Coronary artery (tissue), 2 donors: ENCODE data around the gene SCN4A.

Experiments
- DNase-seq: peaks from one replicate; pipeline ENCODE4 v3.0.0-alpha.2; 2017; ENCODE audit warnings: low spot score
- H3K27ac ChIP-seq, 2 donors: fragments of 200-600 bp; sonication (generic); one replicate each; pipeline ENCODE4 v1.5.1; 2016 to 2019
- H3K4me3 ChIP-seq: fragments of 200-600 bp; sonication (generic); 2 replicates; pipeline ENCODE4 v1.5.1; 2016; ENCODE audit warnings: mild to moderate bottlenecking, moderate library complexity
- CTCF ChIP-seq: fragments of 200-600 bp; sonication (generic); IDR thresholded peaks from one replicate; pipeline ENCODE4 v1.5.1; 2019; ENCODE audit warnings: antibody characterized with exemption

Gene SCN4A

GRCh38 chr17:63999680-64000531 is 27.2 kb upstream of the SCN4A start:
- no peak overlapping the region for H3K27ac ChIP-seq
- DNase-seq: peak; percentile 40

GRCh38 chr17:63998721-63999679 is 26.3 kb upstream of the SCN4A start:
- DNase-seq: no peak
- peak overlapping the region; percentile 73 for H3K4me3 ChIP-seq
- no peak for TF ChIP-seq CTCF
- H3K27ac ChIP-seq: peak overlapping the region in 1 of 2 donors; percentile 26

More at GRCh38 chr17:63999680-64000531, 27.2 kb upstream of the SCN4A start:
- H3K4me3 ChIP-seq: no peak overlapping the region
- TF ChIP-seq CTCF: no peak

- no peak for DNase-seq
These were observed 25.5 kb upstream of the SCN4A start, which contains the start of gene PRR29 for GRCh38 chr17:63998050-63998720. Gene PRR29 (plus strand): TSS chr17:63998351. CDS start chr17:63998365, 14 bp downstream.

GRCh38 chr17:63997341-63998048 is 24.8 kb upstream of the SCN4A start:
- DNase-seq: no peak

More at GRCh38 chr17:63998050-63998720, 25.5 kb upstream of the SCN4A start, which contains the start of gene PRR29:
- H3K27ac ChIP-seq: peak within 1 kb of the TSS in 1 of 2 donors; percentile 26
- H3K4me3 ChIP-seq: peak within 1 kb of the TSS; percentile 73
- no peak for TF ChIP-seq CTCF

DNA sequence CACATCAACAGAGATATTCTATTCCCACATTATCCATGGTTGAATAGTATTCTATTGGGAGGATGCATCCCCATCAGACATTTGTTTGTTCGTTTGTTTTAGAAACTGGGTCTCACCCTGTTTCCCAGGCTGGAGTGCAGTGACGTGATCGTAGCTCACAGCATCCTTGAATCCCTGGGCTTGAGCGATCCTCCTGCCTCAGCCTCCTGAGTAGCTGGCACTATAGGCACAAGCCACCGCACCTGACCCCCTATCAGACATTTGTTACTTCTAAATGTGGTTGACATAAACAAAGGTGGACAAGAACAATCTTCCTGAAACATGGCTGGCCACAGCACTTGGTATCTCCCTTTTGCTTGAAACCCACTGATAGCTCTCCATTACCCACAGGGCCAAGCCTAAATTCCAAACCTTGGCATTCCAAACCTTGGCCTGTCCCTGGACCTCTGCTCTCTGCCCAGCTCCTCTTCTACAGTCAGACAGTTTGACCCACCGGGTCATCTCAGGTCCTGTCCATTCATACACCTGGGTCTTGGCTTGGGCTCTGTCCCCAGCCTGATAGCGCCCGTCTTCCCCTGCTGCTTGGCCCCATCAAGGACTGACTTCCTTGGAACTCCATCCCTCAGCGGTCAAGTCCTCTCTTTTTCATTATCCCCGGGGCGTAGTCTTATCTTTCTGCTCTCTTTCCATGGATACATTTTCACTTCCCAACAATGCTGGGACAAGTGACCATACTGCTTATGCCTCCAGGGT is 23.9 kb upstream of the SCN4A start:
- no peak for DNase-seq
- TF ChIP-seq CTCF: no peak
- Histone ChIP-seq H3K4me3 (no peak overlapping the region), H3K27ac (no peak overlapping the region)

More at GRCh38 chr17:63997341-63998048, 24.8 kb upstream of the SCN4A start:
- TF ChIP-seq CTCF: no peak
- H3K4me3 ChIP-seq: peak overlapping the region; percentile 73
- peak overlapping the region in 1 of 2 donors; percentile 26 for H3K27ac ChIP-seq
